ENCODE data around the gene CHSY1.

CHSY1 gene

DNA sequence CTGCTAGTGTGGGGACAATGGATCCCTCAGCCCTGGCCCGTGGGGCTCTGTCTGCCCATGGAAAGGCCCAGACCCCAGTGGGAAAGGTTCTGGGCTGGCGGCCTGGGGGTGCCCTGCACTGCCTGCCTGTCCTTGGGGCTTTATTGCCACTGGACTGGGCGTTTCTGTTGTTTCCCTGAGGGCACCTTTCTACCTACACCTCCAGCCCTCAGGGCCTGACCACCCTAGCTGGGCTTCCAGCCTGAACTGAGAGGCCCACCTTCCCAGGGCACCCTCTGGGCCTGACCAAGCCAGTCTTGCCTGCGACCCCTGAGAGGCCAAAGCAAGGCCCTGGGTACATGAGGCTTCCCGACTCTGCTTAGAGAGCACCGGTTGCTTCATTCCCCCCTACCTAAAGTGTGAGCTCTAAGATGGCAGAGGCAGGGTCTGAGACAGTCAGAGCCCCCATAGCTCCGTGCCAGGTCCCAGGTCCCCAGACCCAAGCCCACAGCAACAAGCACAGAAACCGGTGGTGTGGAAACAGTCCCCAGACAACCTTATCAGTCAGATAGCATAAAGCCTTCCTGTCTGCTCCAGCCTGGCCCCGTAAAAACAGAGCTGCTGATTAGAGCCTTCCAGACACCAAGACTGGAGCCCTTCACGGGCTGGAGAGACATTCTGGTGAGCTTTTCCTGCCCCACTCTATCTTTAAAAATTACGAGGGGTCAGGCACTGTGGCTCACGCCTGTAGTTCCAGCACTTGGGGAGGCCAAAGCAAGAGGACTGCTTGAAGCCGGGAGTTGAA lies 102.8 kb downstream of the CHSY1 start:
- no peak for DNase-seq

DNA sequence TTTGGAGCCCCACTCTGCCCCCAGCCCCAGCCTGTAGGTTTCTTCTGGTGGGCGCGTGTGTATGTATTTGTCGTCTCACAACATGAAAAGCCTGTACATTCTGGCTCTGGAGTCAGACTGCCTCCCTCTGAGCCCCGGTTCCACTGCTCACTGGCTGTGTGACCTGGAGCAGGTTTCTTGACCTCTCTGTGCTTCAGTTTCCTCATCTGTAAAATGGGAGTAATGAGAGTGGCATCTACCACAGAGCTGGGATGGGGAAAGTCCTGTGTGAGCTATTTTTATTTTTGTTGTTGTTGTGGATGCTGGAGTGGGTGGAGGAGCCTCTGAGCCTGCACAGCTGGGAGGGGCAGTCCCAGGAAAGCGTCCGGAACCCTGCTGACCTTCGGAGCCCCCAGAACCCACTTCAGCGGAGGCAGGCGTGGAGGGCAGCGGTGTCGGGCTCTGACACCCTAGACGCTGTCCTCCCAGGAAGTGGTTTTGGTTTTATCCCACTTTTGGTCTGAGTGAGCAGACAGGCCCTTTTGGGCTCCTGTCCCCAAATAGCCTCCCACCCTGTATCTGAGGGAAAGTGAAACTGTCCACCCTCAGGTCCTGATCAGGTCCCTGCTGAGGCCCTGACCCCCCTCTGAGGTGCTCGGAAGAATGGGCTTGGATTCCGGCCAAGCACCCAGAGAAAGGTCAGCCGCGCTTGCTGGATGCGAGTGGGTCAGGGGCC lies 103.5 kb downstream of the CHSY1 start:
- DNase-seq = no peak

DNA sequence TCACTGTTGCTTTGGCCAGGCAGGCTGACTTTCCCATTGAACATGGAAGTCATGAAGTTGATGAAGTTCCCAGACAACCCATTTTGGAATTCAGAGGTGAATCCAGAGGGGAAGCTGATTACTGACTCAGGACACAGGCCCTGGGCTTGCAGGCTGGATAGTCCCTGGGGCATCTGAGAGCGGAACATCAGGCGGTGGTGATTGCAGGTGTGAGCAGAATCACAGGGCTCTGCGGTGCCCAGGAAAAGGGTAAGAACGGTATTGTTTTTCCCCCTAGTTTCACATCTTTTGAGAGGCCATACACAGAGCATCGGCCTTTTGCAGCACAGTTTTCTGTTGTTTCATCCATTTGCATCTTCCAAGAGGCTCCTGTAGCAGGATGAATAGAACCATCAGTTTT lies 104.7 kb downstream of the CHSY1 start:
- no peak for DNase-seq

DNA sequence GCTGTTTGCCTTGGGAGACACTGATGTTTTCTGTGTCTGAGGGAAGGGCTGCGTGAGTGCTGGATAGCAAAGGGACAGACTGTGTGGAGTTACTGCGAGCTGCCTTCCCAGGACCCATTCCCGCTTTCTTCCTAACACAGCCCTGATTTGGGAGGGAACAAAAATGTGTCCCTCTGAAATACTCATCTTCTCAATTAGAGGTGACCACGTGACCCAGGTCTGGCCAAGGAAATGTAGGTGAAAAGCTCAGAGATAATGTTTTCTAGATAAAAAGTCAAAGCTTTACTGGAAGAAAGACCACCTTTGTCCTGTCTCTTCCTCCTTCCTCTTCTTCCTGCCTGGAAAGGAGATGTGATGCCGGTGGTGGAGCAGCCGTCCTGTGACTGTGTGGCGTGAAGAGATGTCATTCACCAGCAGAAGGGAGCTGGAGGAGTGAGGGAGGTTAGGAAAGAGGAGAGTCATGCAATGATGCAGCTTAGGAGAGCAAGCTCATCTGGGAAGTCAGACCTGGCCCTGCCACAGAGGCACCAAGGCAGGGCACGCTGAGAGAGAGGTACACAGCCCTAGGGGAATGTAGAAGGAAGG lies 105.6 kb downstream of the CHSY1 start:
- no peak for DNase-seq

DNA sequence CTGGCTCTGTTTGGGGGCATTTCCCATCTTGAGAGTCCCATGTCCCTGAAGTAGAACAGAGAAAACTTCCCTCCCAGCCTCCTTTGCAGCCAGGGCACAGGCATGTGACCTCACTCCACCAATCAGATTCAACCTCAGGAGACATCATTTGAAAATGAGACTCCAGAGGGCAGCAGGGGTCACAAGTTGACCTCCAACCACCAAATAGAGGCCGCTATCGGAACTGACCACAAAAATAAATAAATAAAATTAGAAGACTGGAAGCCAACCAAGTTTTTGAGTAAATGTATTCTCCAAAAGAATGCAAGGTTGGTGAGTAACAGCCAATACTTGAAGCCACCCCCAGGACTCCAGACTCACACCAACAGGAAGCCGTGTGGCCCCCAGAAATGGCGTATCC lies 106.5 kb downstream of the CHSY1 start:
- no peak for DNase-seq

DNA sequence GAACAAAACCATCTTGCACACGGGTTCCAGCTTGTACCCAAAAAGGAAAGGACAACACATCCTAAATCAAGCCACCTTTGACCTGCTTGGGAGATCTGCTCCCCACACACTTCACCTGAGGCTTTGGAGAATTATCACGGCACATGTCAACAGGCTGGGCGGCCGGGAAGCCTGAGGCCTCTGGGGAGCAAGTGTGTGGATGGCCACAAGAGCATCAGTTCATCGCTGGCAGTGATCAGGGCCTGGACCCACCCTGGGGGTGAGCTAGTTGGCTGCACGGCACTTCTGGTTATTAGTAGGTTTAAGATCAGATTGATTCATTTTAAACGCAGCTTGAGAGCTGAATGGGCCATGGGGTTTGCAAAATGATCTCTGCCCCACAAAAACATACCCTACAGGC lies 108.5 kb downstream of the CHSY1 start:
- DNase-seq = no peak

DNA sequence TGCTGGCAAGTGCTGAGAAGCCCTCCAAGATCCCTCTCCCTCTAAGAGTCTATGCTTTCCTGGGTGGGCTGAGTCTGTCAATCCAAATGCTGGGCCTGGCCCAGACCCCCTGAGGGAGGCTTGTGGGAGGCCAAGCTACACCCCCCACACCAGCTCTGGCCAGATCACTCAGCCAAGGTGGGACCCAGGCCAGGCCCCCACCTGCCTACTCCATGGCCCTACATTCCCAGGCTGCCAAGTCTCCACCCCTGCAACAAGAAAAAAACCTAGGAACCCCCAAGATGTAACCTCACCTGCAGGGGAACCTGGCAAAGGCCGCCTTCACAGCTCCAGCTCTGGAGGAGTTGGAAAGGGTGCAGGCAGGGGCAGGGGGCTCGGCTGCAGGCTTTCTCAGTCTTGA lies 109.1 kb downstream of the CHSY1 start:
- DNase-seq = no peak

DNA sequence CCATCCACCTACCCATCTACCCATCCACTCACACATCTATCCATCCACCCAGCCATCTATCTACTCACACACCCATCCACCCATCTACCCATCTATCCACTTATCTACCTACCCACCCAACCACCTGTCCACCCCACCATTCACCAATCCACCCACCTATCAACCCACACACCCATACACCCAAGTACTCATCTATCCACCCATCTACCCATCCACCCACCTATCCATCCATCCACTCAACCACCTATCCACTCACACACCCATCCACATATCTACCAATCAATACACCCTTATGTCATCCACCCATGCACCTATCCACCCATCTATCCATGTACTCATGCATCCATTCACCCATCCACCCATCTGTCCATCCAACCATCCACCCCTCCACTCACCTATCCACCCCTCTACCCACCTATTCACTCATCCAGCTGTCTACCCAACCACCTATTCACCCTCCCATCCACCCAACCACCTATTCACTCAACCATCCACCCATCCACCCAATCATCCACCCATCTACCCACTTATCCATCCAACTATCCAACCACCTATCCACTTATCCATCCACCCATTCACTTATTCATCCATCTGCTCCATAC lies 109.8 kb downstream of the CHSY1 start:
- no peak for DNase-seq

DNA sequence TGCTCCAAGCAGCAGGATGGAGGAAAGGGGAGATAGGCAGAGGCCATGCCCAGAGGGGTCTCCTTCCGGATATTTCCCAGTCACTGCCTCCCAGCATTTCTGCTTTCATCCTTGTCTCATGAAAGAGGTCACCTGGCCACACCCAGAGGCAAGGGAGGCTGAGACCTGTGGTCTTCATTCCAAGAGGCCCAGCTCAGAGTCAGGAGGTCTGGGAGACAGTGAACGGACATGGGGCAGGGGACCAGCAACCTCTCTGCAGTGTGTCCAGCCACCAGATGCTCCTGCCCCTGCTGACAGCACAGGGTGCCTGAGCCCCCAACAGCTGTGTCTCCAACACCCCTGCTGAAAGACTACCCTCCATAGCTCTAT lies 111.2 kb downstream of the CHSY1 start:
- DNase-seq = no peak

DNA sequence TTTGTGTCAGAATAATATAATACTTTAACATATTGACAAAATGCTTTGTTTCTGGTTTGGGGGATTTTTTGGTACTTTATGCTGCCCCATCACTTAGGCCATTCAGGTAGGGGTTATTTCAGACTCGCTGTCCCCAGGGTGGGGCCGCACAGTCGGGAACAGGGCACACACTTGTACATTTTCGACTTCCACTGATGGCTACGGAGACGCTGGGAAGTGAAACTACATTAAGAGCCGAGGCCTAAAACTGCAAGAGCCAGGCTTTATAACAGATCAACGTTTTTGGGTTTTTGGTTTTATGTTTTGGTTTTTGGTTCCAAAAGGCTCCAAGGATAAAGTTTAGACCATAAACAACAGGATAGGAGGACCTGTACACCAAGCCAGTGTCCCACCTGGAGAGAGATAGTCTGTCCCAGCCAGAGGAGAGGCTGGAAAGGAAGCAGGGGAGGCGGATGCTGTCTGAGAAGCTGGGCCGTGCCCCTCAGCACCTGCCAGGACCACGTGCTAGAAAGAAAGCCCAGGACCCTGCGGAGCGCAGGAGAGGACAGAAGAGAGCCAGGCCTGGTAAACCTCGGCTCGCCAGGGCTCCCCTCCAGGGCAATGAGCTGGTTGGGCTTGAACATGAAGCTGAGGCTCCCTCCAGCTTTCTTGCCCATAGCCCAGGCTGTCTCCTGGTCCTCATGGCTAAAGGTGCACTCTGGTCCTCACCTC lies 111.7 kb downstream of the CHSY1 start:
- DNase-seq = no peak

DNA sequence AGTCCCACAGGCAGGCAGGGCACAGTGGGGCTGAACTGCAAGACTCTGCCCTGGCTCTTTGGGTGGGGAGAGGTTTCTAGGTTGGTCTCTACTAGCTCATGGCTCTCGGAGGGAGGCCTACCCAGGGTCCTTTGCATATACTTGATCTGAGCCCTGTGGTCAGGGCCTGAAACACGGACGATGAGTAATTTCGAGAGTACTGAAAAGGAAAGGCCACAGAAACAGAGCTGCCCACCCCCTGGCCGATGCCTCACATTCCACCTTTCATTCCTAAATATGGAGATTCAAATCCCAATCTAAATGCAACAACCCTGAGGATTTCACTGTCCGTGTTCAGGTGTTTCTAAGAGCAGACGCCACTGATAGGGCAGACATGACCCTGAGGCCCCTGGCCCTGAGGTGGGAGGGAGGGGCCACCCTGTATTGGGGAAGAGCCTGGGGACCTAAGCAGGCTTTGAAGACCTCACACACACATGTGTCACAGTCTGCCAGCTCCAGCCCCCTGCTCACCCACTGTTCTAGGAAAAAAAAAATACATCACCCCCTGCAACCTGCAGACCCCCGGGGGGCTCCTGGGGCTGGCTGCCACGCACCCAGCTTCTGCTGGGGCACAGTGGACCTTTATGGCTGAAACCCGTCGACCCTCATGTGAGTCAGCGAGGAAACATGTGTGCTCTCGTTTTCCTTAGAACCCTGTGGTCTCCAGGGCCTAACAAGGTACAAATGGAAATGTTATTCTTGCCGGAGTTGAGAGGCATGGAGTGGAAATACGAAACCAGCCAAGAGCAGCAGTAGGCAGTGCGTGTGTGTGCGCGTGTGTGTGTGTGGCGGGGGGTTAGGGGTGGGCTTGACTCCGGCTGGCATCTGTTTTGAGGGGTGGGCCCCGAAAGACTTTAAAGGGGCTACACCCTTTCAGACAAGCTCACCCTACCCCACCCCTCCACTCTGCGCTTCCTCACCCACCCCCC lies 112.7 kb downstream of the CHSY1 start:
- DNase-seq = no peak

DNA sequence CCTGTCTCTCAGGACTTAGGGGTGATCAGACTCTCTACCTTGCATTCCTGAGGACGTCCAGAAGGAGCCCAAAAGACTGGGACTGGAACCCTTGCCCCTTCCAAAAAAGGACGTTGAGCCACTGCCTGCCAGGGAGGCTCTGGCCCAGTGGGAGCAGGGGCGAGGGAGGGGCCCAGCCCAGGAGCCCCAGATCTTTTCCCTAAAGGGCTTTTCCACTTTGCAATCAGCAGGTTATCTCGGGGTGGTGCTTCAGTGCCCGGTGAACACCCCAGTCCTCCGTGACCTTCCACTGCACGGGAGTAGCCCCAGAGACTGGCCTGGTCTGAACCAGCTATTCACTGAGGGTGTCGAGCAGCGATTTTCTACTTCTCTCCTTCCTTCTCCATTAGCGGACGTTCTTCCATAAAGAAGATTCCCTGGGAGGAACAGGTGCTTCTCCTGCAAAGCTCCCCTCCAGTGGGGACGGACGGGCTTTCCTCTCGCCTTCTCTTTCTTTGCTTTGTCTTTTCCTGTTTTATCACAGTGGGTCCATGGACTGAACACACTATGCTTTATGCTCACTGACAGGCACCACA lies 113.7 kb downstream of the CHSY1 start:
- DNase-seq = no peak

DNA sequence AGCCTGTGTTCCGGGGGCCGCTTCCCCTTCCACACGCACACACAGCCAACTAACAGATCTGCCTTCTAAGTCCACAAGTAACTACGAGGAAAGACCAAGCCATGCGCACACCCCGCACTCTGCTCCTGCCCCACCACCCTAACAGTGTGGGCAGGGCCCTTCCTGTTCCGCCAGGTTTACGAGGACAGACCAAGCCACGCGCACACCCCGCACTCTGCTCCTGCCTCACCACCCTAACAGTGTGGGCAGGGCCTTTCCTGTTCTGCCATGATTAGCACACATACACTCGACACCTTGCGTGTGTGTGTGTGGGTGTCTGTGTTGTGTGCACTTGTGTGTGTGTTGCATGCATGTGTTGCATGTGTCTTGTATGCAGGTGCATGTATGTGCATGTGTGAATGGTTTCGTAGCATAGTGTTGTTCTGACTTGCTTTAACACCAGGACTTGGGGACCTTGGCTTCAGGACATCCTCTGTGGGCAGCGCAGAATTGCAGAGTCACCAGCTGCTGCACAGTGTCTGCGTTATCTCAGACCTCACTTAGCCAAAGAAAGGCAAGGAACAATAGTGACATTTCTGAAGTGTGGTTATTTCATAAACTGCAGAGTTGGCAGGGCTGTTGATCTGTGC lies 114.4 kb downstream of the CHSY1 start:
- peak; percentile 52 to 60 for DNase-seq

DNA sequence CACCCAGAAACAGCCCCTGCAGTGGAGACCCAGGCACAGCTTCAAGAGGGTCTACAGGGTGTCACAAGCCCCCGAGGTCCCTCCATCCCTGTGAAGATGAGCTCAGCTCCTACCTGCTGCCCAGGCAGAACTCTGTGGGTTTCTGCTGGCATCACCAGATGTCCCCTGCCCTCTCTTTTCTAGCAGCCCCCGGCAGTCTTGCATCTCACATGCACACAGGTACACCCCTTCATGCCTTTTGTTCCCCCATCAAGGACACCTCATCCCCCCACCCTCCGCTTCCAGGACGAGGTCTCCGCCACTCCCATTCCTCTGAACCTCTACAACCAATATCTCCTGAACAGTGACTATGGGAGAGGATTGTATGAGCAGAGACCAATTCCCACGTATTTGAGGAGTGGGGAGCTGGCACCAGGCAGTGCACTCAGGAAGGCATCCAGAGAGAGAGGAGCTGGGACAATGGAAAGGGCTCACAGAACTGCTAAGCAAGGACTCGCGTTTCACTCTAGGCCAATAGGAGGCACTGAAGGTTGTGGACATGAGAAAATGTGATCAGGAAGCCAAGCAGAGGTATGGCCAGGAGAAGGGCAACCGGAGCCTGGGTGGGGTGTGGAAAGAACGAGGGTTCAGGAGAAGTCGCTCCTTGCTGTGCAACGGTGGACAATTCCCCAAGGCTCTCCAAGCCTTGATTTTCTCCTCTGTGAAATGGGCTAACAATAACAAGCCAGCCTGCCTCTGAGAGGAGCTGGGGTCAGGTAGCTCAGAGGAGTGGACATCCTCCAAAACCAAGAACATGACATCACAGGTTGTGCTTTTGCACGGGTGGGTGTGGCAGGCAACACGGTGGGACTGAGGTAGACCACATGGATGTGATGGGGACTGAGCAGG lies 115.2 kb downstream of the CHSY1 start:
- DNase-seq = no peak

DNA sequence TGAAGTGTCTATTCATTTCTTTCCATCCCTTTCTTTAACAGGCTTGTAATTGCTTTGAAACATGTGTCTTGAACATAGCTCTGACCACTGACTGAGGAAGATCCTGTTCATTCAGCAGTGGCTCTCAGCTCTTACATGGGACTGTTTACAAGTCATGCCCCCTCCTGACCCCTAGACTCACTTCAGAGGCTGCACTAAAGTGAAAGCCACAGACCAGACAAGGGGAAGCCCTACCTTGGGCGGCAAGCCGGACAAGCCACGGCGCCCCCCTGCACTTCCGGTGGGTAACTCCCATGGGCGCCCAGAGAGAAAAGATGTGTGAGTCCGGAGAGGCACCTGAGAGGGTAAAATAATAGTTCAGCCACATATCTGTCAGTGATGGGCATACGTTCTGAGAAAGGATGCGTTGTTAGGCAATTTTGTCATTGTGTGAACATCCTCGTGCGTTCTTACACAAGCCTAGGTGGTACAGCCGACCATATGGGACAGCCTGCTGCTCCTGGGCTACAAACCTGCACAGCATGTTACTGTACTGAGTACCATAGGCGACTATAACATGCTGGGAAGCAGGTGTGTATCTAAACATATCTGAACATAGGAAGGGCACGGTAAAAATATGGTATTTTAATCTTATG lies 116.2 kb downstream of the CHSY1 start:
- no peak for DNase-seq

DNA sequence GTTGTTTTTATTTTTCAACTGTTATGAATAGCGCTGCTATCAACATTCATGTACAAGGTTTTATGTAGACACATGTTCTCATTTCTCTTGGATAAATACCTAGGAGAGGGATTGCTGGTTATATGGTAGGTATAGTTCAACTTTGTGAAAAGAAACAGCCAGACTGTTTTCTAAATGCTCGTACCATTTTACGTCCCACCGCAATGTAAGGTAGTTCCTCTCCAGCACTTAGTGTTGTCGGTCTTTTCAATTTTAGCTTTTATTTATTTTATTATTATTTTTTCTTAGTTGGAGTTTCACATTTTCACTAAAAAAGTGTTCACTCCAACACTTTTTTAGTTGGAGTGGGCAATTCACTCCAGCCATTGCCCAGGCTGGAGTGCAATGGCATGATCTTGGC lies 117.1 kb downstream of the CHSY1 start:
- no peak for DNase-seq

DNA sequence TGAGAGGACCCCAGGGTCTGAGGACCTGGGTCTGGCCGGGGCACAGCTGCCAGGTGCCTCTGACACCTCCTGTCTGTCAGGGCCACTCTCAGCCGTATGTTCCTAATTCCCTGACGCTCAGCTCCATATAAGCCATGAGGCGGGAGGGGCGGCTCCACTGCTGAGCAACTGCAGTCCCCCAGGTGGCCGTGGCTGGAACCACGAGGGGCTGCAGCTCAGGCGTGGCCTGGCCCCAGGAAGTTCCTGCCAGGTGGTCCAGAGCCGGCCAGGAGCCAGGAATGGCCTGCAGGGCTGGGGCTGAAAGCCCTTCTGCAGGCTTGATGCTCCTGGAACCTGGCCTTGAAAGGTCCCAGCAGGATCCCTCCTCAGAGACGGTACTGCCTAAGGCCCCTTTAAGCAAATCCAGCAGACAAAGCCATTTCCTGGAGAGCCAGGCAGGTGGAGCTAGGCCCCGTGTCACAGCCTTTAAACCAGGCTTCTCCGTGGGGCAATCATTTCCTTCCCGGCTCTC lies 118.0 kb downstream of the CHSY1 start:
- no peak for DNase-seq

DNA sequence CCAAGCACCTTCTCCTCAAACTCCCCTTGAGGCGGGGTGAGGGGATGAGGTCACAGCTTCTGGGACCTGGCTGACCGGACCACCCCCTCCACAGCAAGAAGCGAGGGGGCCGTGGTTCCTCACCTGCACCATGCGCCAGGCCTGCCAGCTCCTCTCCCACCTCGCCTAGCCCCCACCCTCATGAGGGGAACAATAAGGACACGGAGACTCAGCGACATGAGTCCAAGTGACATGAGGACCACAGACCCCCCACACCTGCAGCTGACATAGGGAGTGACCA lies 118.7 kb downstream of the CHSY1 start:
- DNase-seq = no peak

DNA sequence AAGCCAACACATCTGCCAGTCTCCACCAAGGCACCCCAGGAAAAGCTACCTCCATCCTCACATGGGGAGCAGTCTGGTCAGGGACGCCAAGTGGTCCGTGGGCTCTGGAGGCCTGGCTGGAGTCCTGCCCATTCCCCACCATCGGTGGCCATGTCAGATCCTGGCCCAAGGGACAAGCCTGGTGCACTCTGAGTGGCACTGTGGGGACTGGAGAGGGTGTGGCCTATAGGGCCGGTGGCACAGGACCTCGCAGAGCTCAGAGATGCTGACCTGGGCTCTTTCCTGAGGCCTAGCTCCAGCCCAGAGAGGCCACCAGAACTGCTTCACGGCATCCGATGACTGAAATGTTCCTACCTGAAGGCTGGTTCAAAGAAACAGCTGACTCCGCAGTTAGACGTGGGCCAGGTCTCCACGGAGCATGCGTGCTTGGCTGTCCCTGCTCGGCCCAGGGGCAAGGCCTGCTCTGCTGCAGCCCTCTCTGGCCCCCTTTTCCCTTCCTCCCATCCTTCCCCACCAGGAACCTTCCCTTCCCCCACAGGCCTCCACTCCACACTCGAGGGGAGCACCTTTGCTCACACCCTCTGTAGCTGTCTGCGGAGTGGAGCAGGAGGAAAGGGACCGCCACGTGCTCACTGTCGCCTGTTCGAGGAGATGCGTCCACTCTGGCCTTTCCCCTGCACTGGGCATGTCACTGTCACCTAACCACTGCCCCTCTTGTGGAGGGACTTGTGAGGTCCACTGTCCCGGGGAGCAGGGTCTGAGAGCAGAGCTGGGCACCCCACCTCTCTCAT lies 119.3 kb downstream of the CHSY1 start:
- no peak for DNase-seq
